NCI-H1930 (cell line): ENCODE measurements around the gene FRZB.
"Not testable (repeated sequence)": the region's sequence is repeated elsewhere in the genome, so short reads cannot be mapped to it uniquely, and the experiment has no call there.

Experiments
- DNase-seq, 2 experiments: peaks; one replicate each; lab custom pipeline; 2025; lab: John Stamatoyannopoulos, UW

The FRZB gene, protein sequence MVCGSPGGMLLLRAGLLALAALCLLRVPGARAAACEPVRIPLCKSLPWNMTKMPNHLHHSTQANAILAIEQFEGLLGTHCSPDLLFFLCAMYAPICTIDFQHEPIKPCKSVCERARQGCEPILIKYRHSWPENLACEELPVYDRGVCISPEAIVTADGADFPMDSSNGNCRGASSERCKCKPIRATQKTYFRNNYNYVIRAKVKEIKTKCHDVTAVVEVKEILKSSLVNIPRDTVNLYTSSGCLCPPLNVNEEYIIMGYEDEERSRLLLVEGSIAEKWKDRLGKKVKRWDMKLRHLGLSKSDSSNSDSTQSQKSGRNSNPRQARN

DNA sequence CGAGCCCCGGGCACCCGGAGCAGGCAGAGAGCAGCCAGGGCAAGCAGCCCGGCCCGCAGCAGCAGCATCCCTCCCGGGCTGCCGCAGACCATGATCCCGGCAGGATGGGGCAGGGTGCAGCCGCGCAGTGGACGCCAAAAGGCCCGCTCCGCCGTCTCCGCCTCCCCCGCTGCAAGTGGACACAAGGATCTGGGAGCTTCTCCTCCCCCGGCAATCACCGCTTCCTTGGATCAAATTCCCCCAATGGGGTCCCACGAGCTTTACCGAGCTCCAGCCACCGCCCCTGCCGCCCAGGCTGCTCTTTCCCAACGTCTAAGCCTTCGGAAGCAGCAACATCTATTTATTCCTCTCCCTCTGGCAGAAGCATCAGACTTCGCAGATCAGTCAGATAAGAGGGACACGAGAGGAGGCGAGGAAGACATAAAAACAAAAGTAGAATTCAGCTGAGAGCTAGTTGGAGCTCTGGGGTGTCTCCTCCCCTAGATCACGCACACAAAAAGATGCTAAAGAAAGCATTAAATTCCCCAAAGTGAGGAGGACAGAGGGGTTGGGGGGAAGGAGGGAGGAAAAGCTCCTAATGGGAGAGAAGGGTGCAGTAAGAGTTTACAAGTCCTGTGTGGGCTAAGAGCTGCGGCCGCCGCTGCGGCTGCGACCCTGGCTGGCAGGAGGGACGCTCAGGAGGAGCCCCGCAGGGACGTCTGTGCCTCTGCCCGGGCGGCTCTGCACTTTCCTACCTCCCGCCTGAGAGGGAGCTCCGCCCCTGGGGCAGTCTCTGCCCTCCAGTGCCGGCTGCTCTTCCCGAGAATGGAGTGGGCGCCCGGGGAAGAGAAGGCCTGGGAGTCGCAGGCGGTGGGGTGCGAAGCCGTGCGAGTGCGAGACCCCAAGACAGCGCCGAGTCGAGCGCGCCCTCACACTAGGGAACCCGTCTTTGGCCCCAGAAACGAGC, at the start of gene FRZB:
FRZB (minus strand) TSS at position 177 of the 946 bp plus-strand sequence; CDS start at position 92, 85 bp downstream.
- DNase-seq: no peak

DNA sequence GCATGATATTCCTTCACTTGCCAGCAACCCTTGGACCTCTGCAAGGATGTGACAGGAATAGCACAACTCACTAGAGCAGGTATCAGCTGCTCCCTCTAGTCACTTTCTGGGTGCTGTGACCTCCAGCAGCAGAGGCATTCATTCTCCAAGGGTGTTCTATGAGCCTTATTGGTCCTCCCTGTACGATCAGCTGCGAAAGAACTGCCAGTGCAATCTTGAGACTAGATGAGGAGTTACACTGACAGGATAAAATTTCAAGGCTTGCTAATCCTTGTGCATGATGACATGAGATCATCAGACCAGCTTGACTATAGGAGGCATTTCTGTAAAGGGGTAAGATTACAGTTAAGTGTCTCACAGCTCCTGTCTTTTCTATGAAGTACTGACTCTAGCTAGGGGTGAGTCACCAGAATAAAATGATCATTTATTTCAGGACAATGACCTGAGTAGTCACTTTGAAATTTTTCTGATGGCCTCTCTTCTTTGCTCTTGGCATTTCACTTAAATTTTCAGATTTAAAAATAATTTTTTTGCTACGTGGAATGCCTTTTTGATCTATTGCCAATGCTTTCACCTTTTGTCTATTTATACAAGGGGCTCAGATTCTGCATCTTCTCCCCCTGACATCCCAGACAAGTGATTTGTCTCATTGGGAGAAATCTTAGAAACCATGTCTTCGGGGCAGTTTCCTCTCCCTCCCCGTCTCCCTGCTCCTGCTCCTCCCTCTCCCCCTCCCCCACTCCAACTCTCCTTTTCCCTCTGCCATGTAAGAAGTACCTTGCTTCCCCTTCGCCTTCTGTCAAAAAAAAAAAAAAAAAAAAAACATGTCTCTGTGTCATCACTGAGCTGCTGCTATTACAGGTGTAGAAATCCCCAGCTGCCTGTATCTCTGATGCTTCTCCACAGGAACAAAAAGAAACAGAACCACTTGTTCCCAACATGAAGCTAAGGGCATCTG, 49.2 kb upstream of the FRZB start:
- DNase-seq: no peak

DNA sequence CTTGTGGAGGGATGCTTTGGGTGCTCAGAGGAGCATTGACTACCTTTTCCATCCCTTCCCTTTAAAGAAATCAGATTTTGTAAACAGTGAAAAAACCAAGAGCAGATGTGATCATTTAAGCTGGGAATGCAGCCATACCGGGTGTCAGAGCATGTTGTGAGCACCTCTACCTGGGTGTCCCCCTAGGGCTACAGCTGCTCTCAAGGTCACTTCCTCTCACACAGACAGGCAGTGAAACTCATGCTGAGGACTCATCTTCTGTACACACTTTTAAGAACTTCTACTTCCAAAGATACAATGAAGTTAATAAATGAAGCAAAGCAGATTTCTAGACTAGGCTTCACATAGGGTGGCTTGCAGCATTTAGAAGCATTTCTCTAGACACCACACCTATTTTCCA, 48.4 kb upstream of the FRZB start:
- DNase-seq: no peak

DNA sequence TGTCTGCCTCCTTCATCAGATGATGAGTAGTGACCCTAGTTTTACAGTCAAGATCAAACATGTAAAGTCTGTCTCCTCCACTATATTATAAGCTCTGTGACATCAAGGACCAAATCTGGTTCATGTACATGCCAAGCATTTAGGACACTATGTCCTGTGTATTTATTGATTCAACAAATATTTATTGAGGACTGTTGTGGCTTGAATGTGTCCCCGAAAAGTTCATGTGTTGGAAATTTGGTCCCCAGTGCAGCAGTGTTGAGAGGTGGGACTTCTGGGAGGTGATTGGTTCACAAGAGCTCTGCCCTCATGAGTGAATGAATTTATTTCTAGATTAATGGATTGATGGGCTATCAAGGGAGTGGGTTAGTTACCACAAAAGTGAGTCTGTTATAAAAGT, 46.6 kb upstream of the FRZB start:
- DNase-seq: no peak

DNA sequence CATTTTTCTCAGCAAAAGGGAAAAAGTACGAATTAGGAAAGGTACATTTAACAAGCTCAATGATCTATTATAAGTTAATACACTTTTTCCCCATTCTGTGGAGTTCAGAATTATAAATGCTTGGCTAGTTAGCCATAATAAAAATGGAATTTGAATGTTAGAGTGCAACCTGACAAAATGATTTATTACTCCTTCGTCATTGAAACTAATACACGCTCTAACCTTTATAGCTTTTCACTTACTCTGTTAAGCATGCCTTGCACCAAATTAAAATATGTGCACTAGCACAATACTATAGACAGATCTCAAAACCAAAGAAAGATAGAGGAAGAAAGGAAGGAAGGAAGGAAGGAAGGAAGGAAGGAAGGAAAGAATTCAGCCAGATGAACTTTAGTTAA, 46.1 kb upstream of the FRZB start:
- no peak for DNase-seq

DNA sequence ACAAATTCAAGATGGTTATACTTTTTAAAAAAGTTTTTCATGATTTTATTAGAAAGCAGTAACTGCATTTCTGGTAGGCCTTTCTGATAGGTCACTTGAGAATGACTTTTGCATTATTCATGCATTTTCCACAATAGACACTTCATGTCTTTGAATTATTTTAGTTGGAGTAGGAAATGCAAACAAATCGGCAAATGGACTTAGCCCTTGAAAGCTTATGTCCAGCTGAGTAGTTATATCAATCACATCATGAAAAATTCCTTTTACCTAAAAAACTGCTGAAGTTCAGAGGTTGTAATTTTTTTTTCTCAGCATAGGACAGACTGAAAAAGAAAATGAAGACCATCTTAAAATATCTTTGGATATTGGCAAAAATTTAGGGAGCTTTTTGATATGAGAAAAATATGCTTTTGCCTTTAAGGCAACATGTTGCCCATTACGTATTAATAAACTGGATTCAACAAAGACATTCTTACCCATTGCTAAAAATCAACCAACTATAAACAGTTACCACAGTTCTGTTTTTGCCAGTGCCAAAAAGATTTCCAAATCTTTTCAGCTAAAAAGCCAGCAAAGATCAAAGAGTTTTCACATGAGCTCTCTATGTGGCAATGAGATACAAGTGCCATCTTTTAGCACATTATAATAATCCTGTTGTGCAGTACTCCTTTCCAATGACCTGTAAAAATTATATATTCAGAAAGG, 45.5 kb upstream of the FRZB start:
- no peak for DNase-seq

DNA sequence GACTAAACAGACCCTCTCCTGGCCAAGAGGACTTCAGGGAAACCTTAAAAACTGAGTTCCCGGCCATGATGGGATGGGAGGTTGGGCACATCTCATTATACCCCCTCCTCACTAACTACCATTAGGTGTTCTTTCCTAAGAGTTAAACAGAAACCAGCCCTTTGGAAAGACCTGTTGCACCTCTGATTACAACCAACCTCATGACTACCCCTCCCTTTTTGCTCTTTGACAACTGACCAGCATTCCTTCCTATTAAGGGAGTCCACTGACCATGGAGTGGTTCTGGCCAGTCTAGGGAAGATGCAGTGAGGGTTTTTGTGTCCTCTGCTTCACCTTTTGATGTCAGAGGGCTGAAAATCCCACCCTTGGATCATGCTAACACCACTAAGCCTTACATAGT, 44.5 kb upstream of the FRZB start:
- no peak for DNase-seq

DNA sequence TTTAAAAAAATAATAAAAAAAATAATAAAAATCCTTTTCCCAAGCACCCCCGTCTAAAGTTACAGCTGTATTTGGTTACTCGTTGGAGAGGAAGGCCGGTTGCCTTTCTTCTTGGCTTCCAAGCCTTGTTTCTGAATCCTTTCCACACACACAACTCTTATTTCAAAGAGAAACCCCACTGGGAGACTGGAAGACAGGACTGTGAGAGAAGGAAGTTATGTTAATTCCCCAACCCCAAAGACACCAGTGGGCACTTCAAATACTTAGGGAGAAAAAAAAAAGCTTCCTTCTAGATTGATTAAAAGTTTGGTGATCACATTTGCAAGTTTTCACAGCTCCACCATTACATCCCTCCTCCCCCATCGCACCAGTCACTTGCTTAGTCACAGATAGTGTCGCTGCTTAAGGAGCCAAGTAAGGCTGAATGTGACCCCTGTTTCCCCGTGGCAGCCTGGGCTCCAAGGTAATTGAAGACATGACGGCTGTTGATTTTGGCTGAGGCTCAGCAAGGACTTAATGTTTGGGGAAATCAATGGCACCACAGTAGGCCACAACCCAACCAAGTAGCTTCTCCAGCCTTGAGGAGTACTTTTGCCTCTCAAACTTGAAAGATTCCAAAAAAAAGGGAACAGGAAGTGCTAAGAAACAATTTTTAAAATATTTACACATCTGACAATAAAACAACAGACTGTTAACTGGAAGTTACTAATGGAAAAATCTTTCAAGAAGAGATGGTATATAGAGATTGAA, 40.8 kb upstream of the FRZB start:
- no peak for DNase-seq

DNA sequence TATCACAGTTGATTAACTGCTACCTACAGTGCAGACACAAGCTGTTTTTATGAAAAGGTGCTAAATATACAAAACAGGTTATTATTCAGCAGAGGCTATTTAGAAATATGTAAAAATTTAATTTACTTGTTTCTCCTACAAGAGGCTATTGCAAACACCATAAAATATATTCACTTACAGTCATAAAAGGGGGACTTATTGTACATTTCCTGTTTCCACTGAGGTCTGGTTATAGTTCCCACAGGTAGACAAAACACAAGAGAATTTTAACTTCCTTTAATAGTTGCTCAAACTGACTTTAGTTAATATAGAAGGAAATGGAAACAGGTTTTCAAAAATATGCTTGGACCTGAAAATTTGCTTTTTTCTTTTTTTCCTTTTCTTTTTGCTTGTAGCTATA, 40.0 kb upstream of the FRZB start:
- no peak for DNase-seq

DNA sequence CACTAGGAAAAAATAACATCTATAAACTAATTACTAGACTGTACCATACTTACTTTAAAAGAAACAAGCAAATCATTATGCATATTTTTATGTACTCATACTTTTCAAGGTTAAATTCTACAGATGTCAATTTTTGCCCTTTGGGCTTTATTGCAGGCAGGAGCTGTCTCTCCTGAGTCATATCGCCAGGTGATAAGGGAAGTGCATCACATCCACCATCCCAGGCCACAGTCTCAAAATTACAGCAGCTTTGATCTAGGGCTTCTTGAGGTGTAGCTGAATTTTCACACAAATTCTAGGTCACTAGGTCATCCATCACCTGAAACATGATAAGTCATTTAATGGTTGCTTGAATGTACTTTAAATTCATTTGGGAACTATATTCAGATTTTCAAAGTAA, 38.4 kb upstream of the FRZB start:
- DNase-seq: no peak

DNA sequence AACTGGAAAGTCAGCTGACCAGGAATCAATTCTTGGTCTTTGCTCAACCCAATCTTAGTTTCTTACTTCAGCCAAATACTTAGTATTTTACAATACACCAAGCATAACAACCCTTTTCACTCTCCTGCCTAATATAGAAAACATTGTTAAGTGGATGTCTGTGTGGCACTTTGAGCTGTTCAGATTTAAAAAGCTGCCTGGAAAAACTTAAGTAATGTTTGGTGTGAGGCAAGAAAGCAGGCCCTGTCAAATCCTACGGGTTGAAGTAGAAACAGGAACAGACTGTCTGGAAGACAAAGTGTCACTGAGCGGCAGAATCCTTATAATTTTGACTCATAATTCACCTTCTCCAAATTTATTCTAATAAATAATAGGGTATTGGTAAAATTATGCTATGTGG, 37.1 kb upstream of the FRZB start:
- DNase-seq: no peak

DNA sequence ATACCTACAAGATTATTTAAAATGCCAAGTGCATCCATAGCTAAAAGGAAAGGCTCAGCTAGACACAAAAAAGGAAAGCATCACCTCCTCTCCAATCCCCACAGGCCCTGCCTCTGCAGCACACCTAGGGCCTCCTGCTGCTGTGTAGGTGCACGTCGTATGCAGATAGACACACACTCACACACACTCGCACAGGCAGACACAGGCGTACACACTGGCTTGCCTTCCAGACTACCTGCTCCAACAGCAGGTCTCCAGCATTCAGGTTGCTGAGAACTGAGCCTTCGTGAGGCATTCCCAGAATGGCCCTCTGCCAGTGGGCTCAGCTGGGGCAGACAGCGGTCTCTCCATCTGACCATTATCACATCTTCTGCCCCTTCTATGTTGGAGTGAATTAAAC, 35.3 kb upstream of the FRZB start:
- DNase-seq: no peak

DNA sequence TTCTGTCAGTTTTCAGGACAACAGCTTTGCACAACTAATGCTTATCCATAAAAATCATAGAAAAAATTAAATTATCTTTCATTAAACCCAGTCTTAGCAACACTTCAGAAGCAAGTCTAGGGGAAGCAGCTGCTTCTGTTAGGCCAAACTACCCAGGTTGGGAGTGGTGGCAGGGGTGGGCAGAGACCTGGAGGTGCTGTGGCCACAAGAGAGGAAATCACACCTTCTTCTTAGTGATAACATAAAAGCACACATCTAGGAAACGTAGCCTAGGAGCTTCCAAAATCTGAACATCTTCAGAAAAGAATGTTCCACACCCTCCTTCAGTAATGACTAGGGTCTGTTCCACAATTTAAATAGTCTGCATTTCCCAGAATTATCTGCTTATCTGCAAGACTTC, 32.3 kb upstream of the FRZB start:
- no peak for DNase-seq

DNA sequence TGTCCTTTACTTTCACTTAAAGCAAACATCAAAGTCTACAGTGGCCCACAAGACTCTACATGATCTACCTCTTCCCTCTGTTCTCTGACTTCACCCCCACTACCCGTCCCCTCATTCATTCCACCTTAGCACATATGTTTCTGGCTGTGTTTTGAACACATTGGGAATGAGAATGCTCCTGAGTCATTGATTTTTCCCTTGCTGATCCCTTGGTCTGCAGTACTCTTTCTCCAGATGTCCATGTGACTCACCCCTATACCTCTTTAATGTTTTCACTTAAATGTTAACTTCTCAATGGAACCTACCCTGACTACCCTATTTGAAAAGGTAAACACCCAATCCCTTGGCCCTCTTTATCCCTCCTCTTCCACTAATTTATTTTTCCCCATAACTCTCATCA, 30.7 kb upstream of the FRZB start:
- DNase-seq: no peak

DNA sequence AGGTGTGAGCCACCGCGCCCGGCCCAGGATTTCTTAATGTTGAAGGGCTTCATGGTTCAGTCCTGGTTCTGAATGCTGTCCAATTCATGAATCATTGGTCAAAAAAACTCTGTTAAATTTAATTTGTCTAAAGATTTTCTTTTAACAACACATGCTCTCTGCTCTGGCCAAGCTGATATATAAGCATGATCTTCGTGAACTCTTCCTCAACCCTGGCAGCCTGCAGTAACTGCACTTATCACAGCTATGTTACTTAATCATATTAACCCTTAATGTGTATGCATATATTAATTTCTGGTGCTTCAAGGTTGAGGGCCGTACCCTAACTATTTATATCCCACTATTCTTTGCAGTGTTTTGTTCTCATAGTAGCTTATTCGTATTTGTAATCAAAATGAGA, 29.4 kb upstream of the FRZB start:
- DNase-seq: no peak

DNA sequence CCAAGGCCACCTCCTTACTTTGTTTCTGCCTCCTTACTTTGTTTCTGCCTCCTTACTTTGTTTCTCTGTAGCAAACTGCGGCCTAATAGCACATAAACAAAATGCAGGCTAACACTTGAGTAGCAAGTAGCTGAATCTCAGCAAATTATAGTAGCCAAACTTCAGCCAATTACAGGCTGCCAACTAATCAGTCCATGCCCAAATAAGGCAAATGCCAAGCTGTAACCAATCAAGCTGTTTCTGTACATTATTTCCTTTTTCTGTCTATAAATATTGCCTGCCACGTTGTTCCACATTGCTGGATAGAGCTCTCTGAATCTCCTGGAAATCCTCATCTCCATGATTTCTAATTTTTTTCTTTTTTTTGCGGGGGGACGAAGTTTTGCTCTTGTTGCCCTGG, 28.7 kb upstream of the FRZB start:
- no peak for DNase-seq

DNA sequence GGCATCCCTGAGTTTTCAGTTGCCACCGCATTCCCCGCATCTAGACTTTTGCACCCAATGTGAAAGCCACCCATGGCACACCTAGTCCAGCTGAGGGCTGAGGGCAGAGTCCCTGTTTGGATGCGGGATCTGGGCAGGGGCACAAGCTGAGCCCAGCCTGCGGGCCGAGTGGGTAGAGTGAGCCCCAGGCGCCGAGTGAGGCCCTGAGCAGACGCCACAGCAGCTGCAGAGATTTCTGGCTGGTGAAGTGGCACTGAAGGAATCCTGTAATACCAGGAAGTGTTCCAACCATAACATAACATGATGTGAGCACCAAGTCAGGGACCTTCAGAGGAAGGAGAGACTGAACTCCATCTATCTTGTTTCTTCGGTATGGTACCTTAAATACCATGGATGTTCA, 27.7 kb upstream of the FRZB start:
- no peak for DNase-seq

DNA sequence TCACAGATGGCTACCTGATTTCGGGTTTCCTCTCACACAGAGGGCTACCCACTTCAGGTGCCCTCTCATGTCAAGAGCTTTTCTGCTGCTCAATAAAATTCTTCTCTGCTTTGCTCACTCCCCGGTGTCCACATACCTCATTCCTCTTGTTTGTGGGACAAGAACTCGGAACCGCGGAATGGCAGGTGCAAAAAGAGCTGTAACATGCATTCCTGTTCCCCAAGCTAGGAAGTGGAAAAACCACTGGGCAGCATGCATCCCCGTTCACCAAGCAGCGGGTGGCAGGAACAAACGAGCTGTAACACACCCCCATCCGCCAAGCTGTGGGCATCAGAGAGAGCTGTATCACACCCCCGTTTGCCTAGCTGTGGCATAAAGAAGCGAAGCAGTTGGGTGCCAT, 27.2 kb upstream of the FRZB start:
- no peak for DNase-seq

DNA sequence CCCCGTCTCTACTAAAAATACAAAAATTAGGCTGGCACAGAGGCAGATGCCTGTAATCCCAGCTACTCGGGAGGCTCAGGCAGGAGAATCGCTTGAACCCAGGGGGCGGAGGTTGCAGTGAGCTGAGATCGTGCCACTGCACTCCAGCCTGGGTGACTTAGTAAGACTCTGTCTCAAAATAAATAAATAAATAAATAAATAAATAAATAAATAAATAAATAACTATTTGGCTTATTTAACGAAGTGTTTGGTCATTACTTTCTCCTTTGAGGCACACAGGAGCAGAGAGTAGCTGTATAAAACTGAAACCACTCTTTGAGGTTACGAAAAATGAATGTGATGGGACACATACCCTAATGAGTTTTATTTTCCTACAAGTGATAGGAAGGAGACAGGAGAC, 26.6 kb upstream of the FRZB start:
- DNase-seq: not testable (repeated sequence)

DNA sequence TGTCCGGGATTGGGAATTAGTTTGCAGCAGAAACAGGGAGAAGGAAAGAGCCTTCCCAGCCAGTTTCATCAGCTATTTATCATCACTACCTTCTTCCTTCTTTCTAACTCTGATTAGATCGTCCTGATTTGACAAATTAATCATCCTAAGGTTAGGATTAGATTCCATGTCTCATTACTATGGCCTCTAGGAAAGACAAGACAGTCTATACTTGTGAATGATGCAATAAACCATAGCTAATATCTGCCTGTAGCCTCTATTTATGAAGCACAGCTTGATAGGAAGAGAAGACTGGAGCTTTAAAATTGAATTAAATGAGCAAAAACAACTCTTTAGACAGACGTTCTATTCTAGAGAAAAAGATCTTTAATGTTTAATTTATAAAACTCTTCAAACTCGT, 25.2 kb upstream of the FRZB start:
- no peak for DNase-seq
